ENCODE measurements around the gene ISLR2. TPM values are rescaled to one million over a fixed set of nuclear protein-coding genes. Genes with fewer than 3 reads are reported as not detected.

Gene ISLR2
- total RNA-seq, 4 donors from 2014 or later: 0.66 to 1.5 (median 0.98) TPM; not detected in 1

GRCh38 chr15:74123131-74123429, 7.3 kb upstream of the ISLR2 start:
- WGBS, 2 donors: 46 to 48% methylated on average over 4 of the region's 4 CpGs
- H3K4me3 ChIP-seq: no peak overlapping the region
- no peaks in the 10 kb centered on the region for H3K9me3 ChIP-seq
- H3K4me1 ChIP-seq: peaks cover 0 to 10% (median 7%) of the 10 kb centered on the region in 4 donors
- peaks cover 0 to 64% of the 10 kb centered on the region in 2 donors for H3K27me3 ChIP-seq
- no peak for DNase-seq (ENCODE audit: low spot score in 2 of 2)
- no peak for TF ChIP-seq POLR2A (IDR thresholded peaks at IDR 0.05)
- no peak for TF ChIP-seq CTCF (IDR thresholded peaks at IDR 0.05)
- TF ChIP-seq EP300 (IDR thresholded peaks at IDR 0.05): no peak
- no peak overlapping the region for H3K27ac ChIP-seq
- H3K36me3 ChIP-seq: no peaks in the 10 kb centered on the region

GRCh38 chr15:74123658-74124057, 6.7 kb upstream of the ISLR2 start:
- no peak overlapping the region for H3K4me3 ChIP-seq
- no peak for DNase-seq (ENCODE audit: low spot score in 2 of 2)
- no peak overlapping the region for H3K27ac ChIP-seq
- no peak for TF ChIP-seq EP300 (IDR thresholded peaks at IDR 0.05)
- TF ChIP-seq CTCF (IDR thresholded peaks at IDR 0.05): no peak
- no peak for TF ChIP-seq POLR2A (IDR thresholded peaks at IDR 0.05)
- H3K27me3 ChIP-seq: peaks cover 0 to 69% of the 10 kb centered on the region in 2 donors
- peaks cover 0 to 16% (median 12%) of the 10 kb centered on the region in 4 donors for H3K4me1 ChIP-seq
- WGBS, 2 donors: 68 to 72% methylated on average over 4 of the region's 4 CpGs
- H3K36me3 ChIP-seq: no peaks in the 10 kb centered on the region
- no peaks in the 10 kb centered on the region for H3K9me3 ChIP-seq

GRCh38 chr15:74124196-74124595, 6.2 kb upstream of the ISLR2 start:
- H3K4me1 ChIP-seq: peaks cover 0 to 21% (median 15%) of the 10 kb centered on the region in 4 donors
- peaks cover 0 to 74% of the 10 kb centered on the region in 2 donors for H3K27me3 ChIP-seq
- DNase-seq (ENCODE audit: low spot score in 2 of 2): no peak
- TF ChIP-seq CTCF (IDR thresholded peaks at IDR 0.05) (no peak), EP300 (IDR thresholded peaks at IDR 0.05) (no peak), POLR2A (IDR thresholded peaks at IDR 0.05) (no peak)
- H3K4me3 ChIP-seq: no peak overlapping the region
- no peaks in the 10 kb centered on the region for H3K36me3 ChIP-seq
- no peaks in the 10 kb centered on the region for H3K9me3 ChIP-seq
- 75 to 90% methylated on average over 3 of the region's 3 CpGs for WGBS, 2 donors
- no peak overlapping the region for H3K27ac ChIP-seq

GRCh38 chr15:74124759-74125158, 5.6 kb upstream of the ISLR2 start:
- no peak for DNase-seq (ENCODE audit: low spot score in 2 of 2)
- no peaks in the 10 kb centered on the region for H3K9me3 ChIP-seq
- H3K36me3 ChIP-seq: no peaks in the 10 kb centered on the region
- H3K27ac ChIP-seq: no peak overlapping the region
- TF ChIP-seq POLR2A (IDR thresholded peaks at IDR 0.05): no peak
- TF ChIP-seq EP300 (IDR thresholded peaks at IDR 0.05): no peak
- no peak for TF ChIP-seq CTCF (IDR thresholded peaks at IDR 0.05)
- peaks cover 0 to 74% of the 10 kb centered on the region in 2 donors for H3K27me3 ChIP-seq
- no peak overlapping the region for H3K4me3 ChIP-seq
- H3K4me1 ChIP-seq: peaks cover 0 to 27% (median 21%) of the 10 kb centered on the region in 4 donors
- 62 to 74% methylated on average over 7 of the region's 7 CpGs for WGBS, 2 donors

- no peaks in the 10 kb centered on the region for H3K36me3 ChIP-seq
- H3K9me3 ChIP-seq: peaks cover 0 to under 1% (median 0%) of the 10 kb centered on the region in 4 donors
- H3K4me3 ChIP-seq: peak overlapping the region; percentile 21 to 46 (median 34)
- H3K27me3 ChIP-seq: peaks cover 0 to 85% of the 10 kb centered on the region in 2 donors
- H3K27ac ChIP-seq: peak overlapping the region in 1 of 4 donors; percentile 8
- H3K4me1 ChIP-seq: peaks cover 0 to 40% (median 26%) of the 10 kb centered on the region in 4 donors
- peak; percentile 85 to 88 for DNase-seq (ENCODE audit: low spot score in 2 of 2)
- no peak for TF ChIP-seq EP300 (IDR thresholded peaks at IDR 0.05)
- peak; percentile 95 to 99 (median 98) for TF ChIP-seq CTCF (IDR thresholded peaks at IDR 0.05)
- WGBS, 2 donors: 11 to 17% methylated on average over 19 to 35 of the region's 44 CpGs
Observed at GRCh38 chr15:74127255-74127953, 3.0 kb upstream of the ISLR2 start.
